ENCODE measurements around the gene COL5A1.

DNA sequence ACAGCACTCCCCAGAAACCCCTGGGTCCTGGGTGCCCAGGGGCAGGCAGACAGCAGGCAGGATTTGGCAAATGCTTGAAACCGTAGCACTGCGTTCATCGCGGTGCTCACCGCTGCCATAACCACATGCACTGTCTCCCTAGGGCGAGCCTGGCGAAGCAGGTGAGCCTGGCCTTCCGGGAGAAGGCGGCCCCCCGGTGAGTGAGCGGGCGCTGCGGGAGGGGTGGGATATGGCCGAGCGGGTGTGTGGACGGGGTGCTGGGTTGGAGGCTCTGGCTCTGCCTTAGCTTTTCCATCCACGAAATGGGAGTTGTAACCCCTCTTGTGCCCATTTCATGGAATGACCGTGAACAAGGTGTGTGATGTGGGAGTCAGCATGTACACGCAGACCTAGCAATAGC lies 172.2 kb downstream of the COL5A1 start:
- no peak for TF ChIP-seq EZH2phosphoT487 (IDR thresholded peaks at IDR 0.05; ENCODE audit: insufficient read depth, low read depth)
- TF ChIP-seq EZH2 (IDR thresholded peaks at IDR 0.05; ENCODE audit: insufficient read depth, poor library complexity, severe bottlenecking), result no peak
